Measurements from ENCODE around the gene LRRC49. TPM values are rescaled to one million over a fixed set of nuclear protein-coding genes. Genes with fewer than 3 reads are reported as not detected.
"Not testable (repeated sequence)": the region's sequence is repeated elsewhere in the genome, so short reads cannot be mapped to it uniquely, and the experiment has no call there.

LRRC49 gene
- polyA plus RNA-seq, 2 of the 4 experiments (the other 2 are of a cell fraction), result 10.0 to 14.3 TPM

- ChIA-PET CTCF (interaction anchor here (0.6 kb wide), 1 partner anchor 1291 kb away, joined by 5 read pairs; no protein-coding TSS in a partner anchor), POLR2A (no interaction called here)
- Histone ChIP-seq H3K27ac (no peak overlapping the region), H3K4me2 (no peak overlapping the region), H3K4me3 (no peak overlapping the region), H3K9me3 (no peaks in the 10 kb centered on the region), H3K4me1 (no peaks in the 10 kb centered on the region)
- FAIRE-seq (no peak), ATAC-seq (no peak), DNase-seq (ENCODE audit: low read depth in 1 of 2, low spot score in 1 of 2) (no peak)
- TF ChIP-seq CHD4 (IDR thresholded peaks at IDR 0.05; ENCODE audit: borderline replicate concordance), result no peak
- 61% methylated on average over 3 of the region's 3 CpGs for WGBS (ENCODE audit: missing lambda C conversion rate)
Measured at GRCh38 chr15:70933411-70933810, 40.8 kb downstream of the LRRC49 start.

- FAIRE-seq (peak; percentile 43), DNase-seq (ENCODE audit: low read depth in 1 of 2, low spot score in 1 of 2) (peak in 1 of 2 experiments; percentile 14), ATAC-seq (peak; percentile 56 to 73; a peak in 2 of 6 replicates)
- H3K4me2 ChIP-seq, result no peak overlapping the region
- ChIA-PET CTCF (interaction anchor here (1.0 to 1.8 kb wide), 2 partner anchors 61 to 866 kb away, joined by 4 to 6 read pairs; no protein-coding TSS in a partner anchor), POLR2A (no interaction called here)
- H3K27ac ChIP-seq, result no peak overlapping the region
- H3K9me3 ChIP-seq, result no peaks in the 10 kb centered on the region
- TF ChIP-seq ESRRA (IDR thresholded peaks at IDR 0.05; ENCODE audit: borderline replicate concordance, low read length) (no peak), ATOH8 (CRISPR knock-in tag; IDR thresholded peaks at IDR 0.05; ENCODE audit: low read depth) (no peak), HEYL (CRISPR knock-in tag; IDR thresholded peaks at IDR 0.05) (no peak), NFE2L2 (conservative IDR thresholded peaks at IDR 0.05; ENCODE audit: low read length) (no peak), PBX3 (IDR thresholded peaks at IDR 0.05) (no peak), KDM5A (IDR thresholded peaks at IDR 0.05) (no peak), NR3C1 (IDR thresholded peaks at IDR 0.05) (no peak), CHD2 (IDR thresholded peaks at IDR 0.05; ENCODE audit: low read length, partially characterized antibody) (no peak), SMC3 (IDR thresholded peaks at IDR 0.05) (no peak)
- no peaks in the 10 kb centered on the region for H3K4me1 ChIP-seq
- no peak overlapping the region for H3K4me3 ChIP-seq
- 66% methylated on average over 3 of the region's 3 CpGs for WGBS (ENCODE audit: missing lambda C conversion rate)
Measured at GRCh38 chr15:70935631-70936030, 43.0 kb downstream of the LRRC49 start.

GRCh38 chr15:70936326-70936725 is 43.7 kb downstream of the LRRC49 start:
- ChIA-PET CTCF (interaction anchor here (1.4 to 1.8 kb wide), 2 partner anchors 15 to 62 kb away, joined by 4 to 6 read pairs; no protein-coding TSS in a partner anchor), POLR2A (no interaction called here)
- ATAC-seq (no peak), DNase-seq (ENCODE audit: low read depth in 1 of 2, low spot score in 1 of 2) (no peak), FAIRE-seq (no peak)
- WGBS (ENCODE audit: missing lambda C conversion rate), result 88% methylated on average over 4 of the region's 4 CpGs
- H3K4me3 ChIP-seq, result no peak overlapping the region
- H3K27ac ChIP-seq, result no peak overlapping the region
- TF ChIP-seq MAFK (IDR thresholded peaks at IDR 0.05; ENCODE audit: partially characterized antibody), result peak; percentile 42
- no peak for TF ChIP-seq MAX (IDR thresholded peaks at IDR 0.05)
- TF ChIP-seq KDM5A (IDR thresholded peaks at IDR 0.05), result no peak
- no peak overlapping the region for H3K4me2 ChIP-seq
- no peaks in the 10 kb centered on the region for H3K9me3 ChIP-seq
- no peaks in the 10 kb centered on the region for H3K4me1 ChIP-seq

GRCh38 chr15:70943285-70943684 is 50.7 kb downstream of the LRRC49 start:
- H3K4me2 ChIP-seq; H3K27ac ChIP-seq; H3K4me3 ChIP-seq; FAIRE-seq; ATAC-seq; POLR2A ChIA-PET; DNase-seq (ENCODE audit: low read depth in 1 of 2, low spot score in 1 of 2); H3K4me1 ChIP-seq; H3K9me3 ChIP-seq: not testable (repeated sequence)
- WGBS (ENCODE audit: missing lambda C conversion rate), result 65% methylated on average over 2 of the region's 2 CpGs
- CTCF ChIA-PET, result interaction anchor here (0.9 to 1.5 kb wide), 2 partner anchors 11 to 69 kb away, joined by 3 to 6 read pairs; no protein-coding TSS in a partner anchor

Measured in A549 (cell line).